SK-N-MC (cell line): ENCODE data around the gene LRRC63.

ENCODE experiments used
- EZH2 ChIP-seq: fragments of 200-600 bp; sonication (generic); IDR thresholded peaks from one replicate; pipeline ENCODE4 v1.6.1; 2017; ENCODE audit warnings: antibody characterized with exemption
- POLR2AphosphoS5 ChIP-seq: IDR thresholded peaks from 2 replicates; pipeline ENCODE4 v1.6.1; 2012; ENCODE audit warnings: mild to moderate bottlenecking, low read depth, low read length, borderline replicate concordance

DNA sequence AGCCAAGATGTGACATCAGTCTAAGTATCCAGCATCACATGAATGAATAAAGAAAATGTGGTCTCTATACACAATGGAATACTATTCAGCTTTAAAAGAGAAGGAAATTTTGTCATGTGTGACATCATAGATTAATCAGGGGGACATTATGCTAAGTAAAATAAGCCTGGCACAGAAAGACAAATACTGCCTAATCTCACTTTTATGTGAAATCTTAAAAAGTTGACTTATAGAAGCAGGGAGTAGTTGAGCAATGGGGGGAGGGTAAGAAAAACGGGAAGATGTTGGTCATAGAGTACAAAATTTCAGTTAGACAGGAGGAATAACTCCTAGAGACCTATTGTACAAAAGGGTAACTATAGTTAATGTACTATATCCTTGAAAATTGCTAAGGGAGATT is 19.3 kb upstream of the LRRC63 start:
- TF ChIP-seq POLR2AphosphoS5: no peak
- TF ChIP-seq EZH2: no peak
